GM21367 (cell line): ENCODE measurements around the gene AUTS2.
A peak's percentile ranks its signal among the peaks of the same experiment; 100 is the strongest.
"Not testable (repeated sequence)": the region's sequence is repeated elsewhere in the genome, so short reads cannot be mapped to it uniquely, and the experiment has no call there.

Source experiments
- ATAC-seq: cut with Tn5 transposase; IDR thresholded peaks from one replicate; pipeline ENCODE4 v1.9.1; 2021; ENCODE audit not compliant: unreplicated experiment

AUTS2 gene

GRCh38 chr7:70805360-70805759, 1207.1 kb downstream of the AUTS2 start:
- ATAC-seq: peak; percentile 70

DNA sequence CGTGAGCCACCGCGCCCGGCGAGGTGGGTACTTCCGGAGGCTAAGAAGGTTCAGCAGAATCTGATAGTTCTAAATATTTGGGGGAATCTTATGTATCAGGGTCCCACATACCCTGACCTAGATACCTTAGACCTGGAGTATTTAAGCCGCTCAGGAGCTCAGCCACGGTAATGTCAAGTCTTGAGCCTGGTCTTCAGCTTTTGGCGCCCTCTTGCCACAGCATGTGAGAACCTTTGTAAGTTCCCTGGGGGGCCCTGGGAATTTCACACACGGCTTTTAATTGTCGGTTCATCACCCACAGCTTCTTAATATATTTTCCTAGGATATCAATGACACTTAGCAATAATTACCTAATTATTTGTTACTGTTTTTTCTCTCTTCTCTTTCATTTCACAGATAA, 1209.4 kb downstream of the AUTS2 start:
- no peak for ATAC-seq

DNA sequence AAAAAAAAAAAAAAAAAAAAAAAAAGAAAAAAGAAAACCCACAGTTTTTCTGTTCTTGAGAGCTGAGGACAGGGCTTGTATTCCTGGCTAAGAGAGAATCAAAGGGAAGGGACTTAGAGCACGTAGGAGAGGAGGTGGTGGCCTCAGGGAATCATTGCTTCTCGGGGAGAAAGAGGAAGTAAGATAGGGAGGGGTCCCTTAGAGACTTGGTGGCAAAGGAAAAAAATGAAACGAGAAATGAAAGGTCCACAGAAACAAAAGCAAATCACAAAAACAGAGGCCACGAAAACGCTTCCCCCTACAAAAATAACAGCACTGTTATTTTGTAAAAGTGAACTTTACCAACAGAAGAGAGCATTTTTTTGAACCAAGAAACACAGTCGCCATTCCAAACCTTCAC, 1210.6 kb downstream of the AUTS2 start:
- no peak for ATAC-seq

- ATAC-seq: no peak
Observed at GRCh38 chr7:70810558-70811139, 1212.4 kb downstream of the AUTS2 start.

- ATAC-seq: no peak
Observed at GRCh38 chr7:70812511-70812910, 1214.2 kb downstream of the AUTS2 start.

DNA sequence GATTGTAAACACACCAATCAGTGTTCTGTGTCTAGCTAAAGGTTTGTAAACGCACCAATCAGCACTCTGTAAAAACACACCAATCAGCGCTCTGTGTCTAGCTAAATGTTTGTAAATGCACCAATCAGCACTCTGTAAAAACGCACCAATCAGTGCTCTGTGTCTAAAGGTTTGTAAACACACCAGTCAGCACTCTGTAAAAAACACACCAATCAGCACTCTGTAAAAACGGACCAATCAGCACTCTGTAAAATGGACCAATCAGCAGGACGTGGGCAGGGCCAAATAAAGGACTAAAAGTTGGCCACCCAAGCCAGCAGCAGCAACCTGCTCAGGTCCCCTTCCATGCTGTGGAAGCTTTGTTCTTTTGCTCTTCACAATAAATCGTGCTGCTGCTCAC, 1224.2 kb downstream of the AUTS2 start:
- ATAC-seq: not testable (repeated sequence)

GRCh38 chr7:70829221-70830059, 1231.2 kb downstream of the AUTS2 start:
- ATAC-seq: peak; percentile 82

DNA sequence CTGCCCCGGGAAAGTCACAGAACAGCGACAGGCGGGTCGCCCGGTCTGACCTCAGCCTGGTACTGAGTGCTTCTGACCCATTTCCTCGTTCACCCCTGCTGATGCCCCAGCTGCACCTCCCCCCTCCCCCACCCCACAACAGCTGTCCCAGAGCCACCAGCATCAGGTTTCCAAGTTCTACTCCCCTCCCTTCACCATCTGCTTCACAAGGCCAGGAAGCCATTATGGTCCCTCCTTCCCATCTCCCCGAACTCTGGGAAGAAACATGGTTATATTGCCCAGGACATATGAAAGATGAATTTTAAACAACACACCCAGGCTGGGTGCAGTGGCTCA, 1231.8 kb downstream of the AUTS2 start:
- no peak for ATAC-seq

GRCh38 chr7:70830426-70830825, 1232.2 kb downstream of the AUTS2 start:
- no peak for ATAC-seq

- no peak for ATAC-seq
Observed at GRCh38 chr7:70833726-70834125, 1235.5 kb downstream of the AUTS2 start.

- no peak for ATAC-seq
Observed at GRCh38 chr7:70834424-70834823, 1236.1 kb downstream of the AUTS2 start.

DNA sequence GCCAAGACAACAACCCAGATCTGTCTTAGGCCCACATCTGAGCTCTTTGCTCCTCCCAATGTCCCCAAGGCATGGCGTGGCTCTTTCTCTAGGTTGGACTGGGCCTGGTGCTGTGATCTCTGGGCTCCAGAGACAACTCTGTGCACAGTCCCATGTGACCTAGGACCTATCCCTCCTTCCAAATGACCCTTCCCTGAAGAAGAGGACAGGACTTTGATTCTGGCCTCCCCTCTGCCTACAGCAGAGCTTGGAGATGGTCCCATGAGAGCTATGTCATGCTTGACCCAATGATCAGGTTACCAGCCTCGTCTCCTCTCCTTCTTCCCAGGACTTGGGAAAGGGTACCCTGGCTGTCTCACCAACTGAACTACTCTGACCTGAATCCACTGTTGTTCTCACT, 1237.4 kb downstream of the AUTS2 start:
- ATAC-seq: no peak

- no peak for ATAC-seq
Observed at GRCh38 chr7:70836279-70836678, 1238.0 kb downstream of the AUTS2 start.

GRCh38 chr7:70836946-70837345, 1238.7 kb downstream of the AUTS2 start:
- no peak for ATAC-seq

- no peak for ATAC-seq
Observed at GRCh38 chr7:70837589-70837988, 1239.3 kb downstream of the AUTS2 start.

DNA sequence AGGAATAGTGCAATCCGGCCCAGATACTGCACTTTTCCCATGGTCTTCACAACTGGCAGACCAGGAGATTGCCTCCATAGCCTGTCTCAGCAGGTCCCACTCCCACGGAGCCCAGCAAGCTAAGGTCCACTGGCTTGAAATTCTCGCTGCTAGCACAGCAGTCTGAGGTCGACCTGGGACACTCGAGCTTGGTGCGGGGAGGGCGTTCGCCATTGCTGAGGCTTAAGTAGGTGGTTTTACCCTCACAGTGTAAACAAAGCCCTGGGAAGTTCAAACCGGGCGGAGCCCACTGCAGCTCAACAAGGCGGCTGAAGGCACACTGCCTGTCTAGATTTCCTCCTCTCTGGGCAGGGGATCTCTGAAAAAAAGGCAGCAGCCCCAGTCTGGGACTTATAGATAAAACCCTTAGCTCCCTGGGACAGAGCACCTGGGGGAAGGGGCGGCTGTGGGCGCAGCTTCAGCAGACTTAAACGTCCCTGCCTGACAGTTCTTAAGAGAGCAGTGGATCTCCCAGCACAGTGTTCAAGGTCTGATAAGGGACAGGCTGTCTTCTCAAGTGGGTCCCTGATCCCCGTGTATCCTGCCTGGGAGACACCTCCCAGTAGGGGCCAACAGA, 1240.1 kb downstream of the AUTS2 start:
- no peak for ATAC-seq
